SK-N-MC (cell line): ENCODE measurements around the gene AUNIP.

ENCODE experiments used
- DNase-seq: peaks from one replicate; pipeline ENCODE4 v3.0.0-alpha.2; 2011; ENCODE audit warnings: low read depth, low spot score
- H3K27ac ChIP-seq: fragments of 200-600 bp; sonication (generic); 2 replicates; pipeline ENCODE4 v1.5.1; 2016; ENCODE audit warnings: mixed run types
- H3K36me3 ChIP-seq: fragments of 200-600 bp; sonication (generic); 2 replicates; pipeline ENCODE4 v1.6.1; 2017; ENCODE audit warnings: antibody characterized with exemption, low read length, mixed read lengths; ENCODE audit not compliant: insufficient read depth
- H3K4me3 ChIP-seq: fragments of 200-600 bp; sonication (generic); 2 replicates; pipeline ENCODE4 v1.5.1; 2016
- H3K9ac ChIP-seq: fragments of 200-600 bp; sonication (generic); 2 replicates; pipeline ENCODE4 v1.8.0; 2017; ENCODE audit warnings: mixed run types, mixed read lengths; ENCODE audit not compliant: insufficient read length
- H3K9me3 ChIP-seq: fragments of 200-600 bp; sonication (generic); 2 replicates; pipeline ENCODE4 v1.6.1; 2017; ENCODE audit warnings: low read depth, mild to moderate bottlenecking, antibody characterized with exemption, low read length, moderate library complexity, mixed read lengths
- EZH2 ChIP-seq: fragments of 200-600 bp; sonication (generic); IDR thresholded peaks from one replicate; pipeline ENCODE4 v1.6.1; 2017; ENCODE audit warnings: antibody characterized with exemption
- FOXP2 ChIP-seq: optimal IDR thresholded peaks from 2 replicates; pipeline ENCODE3; 2011; ENCODE audit warnings: mild to moderate bottlenecking, moderate library complexity; ENCODE audit not compliant: insufficient read depth; ENCODE audit errors: extremely low read length, control extremely low read depth
- POLR2AphosphoS5 ChIP-seq: IDR thresholded peaks from 2 replicates; pipeline ENCODE4 v1.6.1; 2012; ENCODE audit warnings: mild to moderate bottlenecking, low read depth, low read length, borderline replicate concordance

The AUNIP gene

GRCh38 chr1:25817840-25818501 lies 41.3 kb downstream of the AUNIP start:
- H3K4me3 ChIP-seq = peak overlapping the region; percentile 98
- peak overlapping the region; percentile 86; the same call in 1 of the 2 replicates for H3K27ac ChIP-seq
- H3K36me3 ChIP-seq = no peaks in the 10 kb centered on the region
- DNase-seq = no peak
- TF ChIP-seq EZH2 (no peak), POLR2AphosphoS5 (no peak), FOXP2 (no peak)
- H3K9me3 ChIP-seq = no peaks in the 10 kb centered on the region
- peak overlapping the region; percentile 90 for H3K9ac ChIP-seq

DNA sequence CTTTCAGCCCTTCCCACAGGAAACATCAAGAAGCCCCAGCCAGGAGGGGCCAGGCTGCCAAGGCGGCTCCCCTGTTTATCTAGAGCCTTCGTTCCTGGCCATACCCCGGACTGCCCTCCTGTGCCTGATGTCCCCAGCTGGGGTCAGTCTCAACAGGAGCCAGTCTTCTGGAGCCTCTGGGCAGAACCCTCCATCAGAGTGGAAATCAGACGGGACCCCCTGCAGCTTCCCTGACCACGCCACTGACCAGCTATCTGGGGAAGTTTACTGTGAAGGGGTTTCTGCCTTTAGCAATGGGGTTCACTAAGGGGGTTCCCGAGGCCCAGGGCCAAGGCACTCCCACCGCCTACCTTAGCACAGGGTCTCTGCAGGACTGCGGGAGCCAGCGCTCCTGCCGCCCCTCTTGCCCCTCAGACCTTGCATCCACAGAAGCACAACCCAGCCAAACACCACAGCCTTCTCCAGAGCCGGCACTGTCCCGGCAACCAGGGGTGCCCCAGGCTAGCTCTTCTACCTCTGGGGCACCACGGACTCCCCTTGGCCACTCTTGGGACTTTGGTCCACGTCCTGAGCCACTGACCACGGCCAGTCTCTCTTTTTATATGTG lies 43.0 kb downstream of the AUNIP start:
- Histone ChIP-seq H3K9ac (no peak overlapping the region), H3K27ac (no peak overlapping the region), H3K4me3 (no peak overlapping the region), H3K36me3 (no peaks in the 10 kb centered on the region), H3K9me3 (no peaks in the 10 kb centered on the region)
- DNase-seq = no peak
- TF ChIP-seq POLR2AphosphoS5 (no peak), FOXP2 (no peak), EZH2 (no peak)

- Histone ChIP-seq H3K9ac (no peak overlapping the region), H3K4me3 (no peak overlapping the region), H3K27ac (no peak overlapping the region), H3K9me3 (no peaks in the 10 kb centered on the region), H3K36me3 (no peaks in the 10 kb centered on the region)
- TF ChIP-seq FOXP2 (no peak), EZH2 (no peak), POLR2AphosphoS5 (no peak)
- DNase-seq = no peak
These were observed 43.8 kb downstream of the AUNIP start for GRCh38 chr1:25815208-25816111.

DNA sequence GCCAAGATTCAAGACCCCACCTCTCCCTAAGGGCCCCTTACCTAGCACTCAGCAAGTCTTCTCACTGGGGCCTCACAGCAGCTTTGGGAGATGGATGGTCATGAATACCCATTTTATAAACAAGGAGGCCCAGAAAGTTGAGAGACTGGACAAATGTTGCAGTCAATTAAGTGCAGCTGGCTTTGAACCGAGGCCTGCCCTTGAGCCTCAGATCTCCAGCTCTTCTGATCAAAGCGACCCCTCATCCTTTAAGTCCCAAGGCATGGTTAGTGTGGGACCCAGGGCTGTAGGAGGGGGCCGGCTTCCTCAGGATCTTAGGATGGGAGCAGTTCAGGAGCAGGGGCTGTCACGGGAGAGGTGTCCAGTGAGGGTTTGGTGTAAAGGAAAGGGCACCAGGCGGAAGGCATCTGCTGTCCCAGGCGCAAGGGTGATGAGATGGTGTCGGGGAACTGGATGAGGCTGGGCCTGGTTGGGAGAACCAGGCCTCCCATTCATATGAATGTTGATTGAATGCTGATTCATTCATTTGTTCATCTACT lies 44.6 kb downstream of the AUNIP start:
- Histone ChIP-seq H3K27ac (no peak overlapping the region), H3K36me3 (no peaks in the 10 kb centered on the region), H3K4me3 (no peak overlapping the region), H3K9me3 (no peaks in the 10 kb centered on the region), H3K9ac (no peak overlapping the region)
- TF ChIP-seq FOXP2 = no peak
- no peak for TF ChIP-seq EZH2
- TF ChIP-seq POLR2AphosphoS5 = no peak
- no peak for DNase-seq

GRCh38 chr1:25813734-25814471 lies 45.4 kb downstream of the AUNIP start:
- no peaks in the 10 kb centered on the region for H3K36me3 ChIP-seq

GRCh38 chr1:25813071-25813733 lies 46.1 kb downstream of the AUNIP start:
- H3K9ac ChIP-seq = no peak overlapping the region
- H3K4me3 ChIP-seq = no peak overlapping the region
- H3K9me3 ChIP-seq = no peaks in the 10 kb centered on the region
- no peak overlapping the region for H3K27ac ChIP-seq
- H3K36me3 ChIP-seq = no peaks in the 10 kb centered on the region
- TF ChIP-seq FOXP2 = no peak
- no peak for TF ChIP-seq POLR2AphosphoS5
- no peak for TF ChIP-seq EZH2
- no peak for DNase-seq

More at GRCh38 chr1:25813734-25814471, 45.4 kb downstream of the AUNIP start:
- no peak for TF ChIP-seq POLR2AphosphoS5
- no peak for TF ChIP-seq EZH2
- TF ChIP-seq FOXP2 = no peak
- Histone ChIP-seq H3K9ac (no peak overlapping the region), H3K4me3 (no peak overlapping the region), H3K9me3 (no peaks in the 10 kb centered on the region), H3K27ac (no peak overlapping the region)
- no peak for DNase-seq

- H3K36me3 ChIP-seq = no peaks in the 10 kb centered on the region
- TF ChIP-seq POLR2AphosphoS5 (no peak), FOXP2 (no peak), EZH2 (no peak)
- no peak overlapping the region for H3K4me3 ChIP-seq
- DNase-seq = no peak
- H3K27ac ChIP-seq = no peak overlapping the region
- no peak overlapping the region for H3K9ac ChIP-seq
- H3K9me3 ChIP-seq = no peaks in the 10 kb centered on the region
These were observed 47.7 kb downstream of the AUNIP start for GRCh38 chr1:25811384-25812082.
